ENCODE results near the gene GCSAM. TPM values are rescaled to one million over a fixed set of nuclear protein-coding genes. Genes with fewer than 3 reads are reported as not detected.

The GCSAM gene
- total RNA-seq, result 0.37 TPM

- peak; percentile 37 for DNase-seq (ENCODE audit: low spot score)
Measured at GRCh38 chr3:112132975-112133448, at the start of gene GCSAM. TSS of gene GCSAM (minus strand) at chr3:112133248. CDS start at chr3:112133120, 128 bp downstream.

- no peak for DNase-seq (ENCODE audit: low spot score)
Measured at GRCh38 chr3:112175646-112176045, 42.6 kb upstream of the GCSAM start.

- DNase-seq (ENCODE audit: low spot score), result no peak
Measured at GRCh38 chr3:112175037-112175436, 42.0 kb upstream of the GCSAM start.

GRCh38 chr3:112171144-112171543 is 38.1 kb upstream of the GCSAM start:
- DNase-seq (ENCODE audit: low spot score), result no peak

- DNase-seq (ENCODE audit: low spot score), result no peak
Measured at GRCh38 chr3:112170046-112170445, 37.0 kb upstream of the GCSAM start.

GRCh38 chr3:112167758-112168157 is 34.7 kb upstream of the GCSAM start:
- no peak for DNase-seq (ENCODE audit: low spot score)

GRCh38 chr3:112149136-112149535 is 16.1 kb upstream of the GCSAM start:
- no peak for DNase-seq (ENCODE audit: low spot score)

- DNase-seq (ENCODE audit: low spot score), result no peak
Measured at GRCh38 chr3:112143689-112144088, 10.6 kb upstream of the GCSAM start.

- DNase-seq (ENCODE audit: low spot score), result no peak
Measured at GRCh38 chr3:112143251-112143650, 10.2 kb upstream of the GCSAM start.

GRCh38 chr3:112141293-112141692 is 8.2 kb upstream of the GCSAM start:
- no peak for DNase-seq (ENCODE audit: low spot score)

- no peak for DNase-seq (ENCODE audit: low spot score)
Measured at GRCh38 chr3:112140584-112140983, 7.5 kb upstream of the GCSAM start.

- no peak for DNase-seq (ENCODE audit: low spot score)
Measured at GRCh38 chr3:112138219-112138969, 5.3 kb upstream of the GCSAM start.

GRCh38 chr3:112137781-112138180 is 4.7 kb upstream of the GCSAM start:
- no peak for DNase-seq (ENCODE audit: low spot score)

GRCh38 chr3:112136959-112137693 is 4.1 kb upstream of the GCSAM start:
- DNase-seq (ENCODE audit: low spot score), result no peak

GRCh38 chr3:112136046-112136445 is 3.0 kb upstream of the GCSAM start:
- no peak for DNase-seq (ENCODE audit: low spot score)

- DNase-seq (ENCODE audit: low spot score), result no peak
Measured at GRCh38 chr3:112134335-112135124, 1.5 kb upstream of the GCSAM start.

GRCh38 chr3:112133626-112134334 is 732 bp upstream of the GCSAM start:
- DNase-seq (ENCODE audit: low spot score), result no peak

- DNase-seq (ENCODE audit: low spot score), result no peak
Measured at GRCh38 chr3:112132554-112132953, 494 bp downstream of the GCSAM start.

- DNase-seq (ENCODE audit: low spot score), result no peak
Measured at GRCh38 chr3:112132088-112132487, 960 bp downstream of the GCSAM start.

- DNase-seq (ENCODE audit: low spot score), result no peak
Measured at GRCh38 chr3:112131111-112131510, 1.9 kb downstream of the GCSAM start.

- no peak for DNase-seq (ENCODE audit: low spot score)
Measured at GRCh38 chr3:112130638-112130993, 2.4 kb downstream of the GCSAM start.

All from mucosa of gallbladder (tissue), 1 donor.